Lung microvascular endothelial cell (primary cell): ENCODE measurements around the gene SLFN11. TPM values are rescaled to one million over a fixed set of nuclear protein-coding genes. Genes with fewer than 3 reads are reported as not detected.
A peak's percentile ranks its signal among the peaks of the same experiment; 100 is the strongest.
"Not testable (repeated sequence)": the region's sequence is repeated elsewhere in the genome, so short reads cannot be mapped to it uniquely, and the experiment has no call there.

Source experiments
- DNase-seq, 2 donors: peaks; one replicate each; pipeline versions ENCODE4 v3.0.0 to v3.0.0-alpha.2; 2010; ENCODE audit warnings: low read depth in 2 of 2
- total RNA-seq: library from RNA; depleted of rRNA; stranded (reverse); fragments of >200 nt; gene quantifications from 2 replicates; pipeline ENCODE4 v1.2.1, GENCODE V29; 2014

Gene SLFN11
- 28.3 and 55.6 TPM in 2 replicates for total RNA-seq

DNA sequence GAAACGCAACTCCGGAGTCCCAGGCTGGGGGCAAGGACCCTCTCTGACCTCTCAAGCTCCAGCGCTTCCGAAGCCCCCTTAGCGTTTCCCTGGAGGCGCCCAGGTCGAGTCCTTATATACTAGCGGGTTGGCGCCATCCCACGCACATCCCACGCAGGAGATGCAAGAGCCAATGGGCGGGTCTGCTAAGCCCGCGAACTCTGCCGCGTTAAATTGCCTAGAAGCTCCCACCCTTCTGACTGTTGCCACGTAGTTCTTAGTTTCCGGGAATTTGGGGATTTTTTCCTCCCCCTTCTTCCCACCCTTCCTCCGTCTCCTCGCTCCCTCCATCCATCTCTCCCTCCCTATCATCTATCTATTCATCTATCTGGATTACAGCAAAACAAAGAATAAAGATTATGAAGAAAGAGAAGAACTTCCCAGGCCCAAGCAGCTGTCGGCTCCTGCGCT, at the start of gene SLFN11:
TSS of gene SLFN11 (minus strand) at position 88 of the 450 bp plus-strand sequence. CDS start 9,814 bp downstream, outside the sequence.
- peak; percentile 91 to 94 for DNase-seq

DNA sequence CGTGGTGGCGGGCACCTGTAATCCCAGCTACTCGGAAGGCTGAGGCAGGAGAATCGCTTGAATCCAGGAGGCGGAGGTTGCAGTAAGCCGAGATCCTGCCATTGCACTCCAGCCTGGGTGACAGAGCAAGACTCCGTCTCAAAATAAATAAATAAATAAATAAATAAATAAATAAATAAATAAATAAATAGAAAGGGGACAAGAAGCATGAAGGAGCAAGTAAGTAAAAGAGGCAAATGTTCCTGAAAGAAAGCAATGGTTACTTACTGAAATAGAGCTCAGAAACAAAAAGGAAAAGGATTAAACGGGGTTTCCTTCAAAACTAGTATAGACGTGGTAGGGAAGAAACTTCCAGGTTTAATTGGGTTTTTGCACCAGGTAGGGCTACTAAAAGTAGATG, 47.6 kb upstream of the SLFN11 start:
- DNase-seq, result not testable (repeated sequence)

DNA sequence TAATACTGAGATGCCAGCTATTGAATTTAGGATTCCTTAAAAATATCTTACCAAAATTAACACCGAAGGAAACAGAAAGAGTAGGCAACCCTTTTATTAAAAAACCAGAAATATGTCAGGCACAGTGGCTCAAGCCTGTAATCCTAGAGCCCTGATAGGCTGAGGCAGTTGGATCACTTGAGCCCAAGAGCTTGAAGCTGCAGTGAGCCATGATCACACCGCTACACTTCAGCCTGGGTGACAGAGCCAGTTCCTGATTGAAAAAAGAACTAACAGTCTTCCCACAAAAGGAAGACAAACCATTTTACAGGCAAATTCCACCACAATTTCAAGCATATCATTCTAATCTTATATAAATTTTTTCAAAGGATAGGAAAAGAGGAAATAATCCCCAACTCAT, 43.2 kb upstream of the SLFN11 start:
- no peak for DNase-seq

- not testable (repeated sequence) for DNase-seq
Measured at GRCh38 chr17:35414707-35415106, 41.3 kb upstream of the SLFN11 start.

DNA sequence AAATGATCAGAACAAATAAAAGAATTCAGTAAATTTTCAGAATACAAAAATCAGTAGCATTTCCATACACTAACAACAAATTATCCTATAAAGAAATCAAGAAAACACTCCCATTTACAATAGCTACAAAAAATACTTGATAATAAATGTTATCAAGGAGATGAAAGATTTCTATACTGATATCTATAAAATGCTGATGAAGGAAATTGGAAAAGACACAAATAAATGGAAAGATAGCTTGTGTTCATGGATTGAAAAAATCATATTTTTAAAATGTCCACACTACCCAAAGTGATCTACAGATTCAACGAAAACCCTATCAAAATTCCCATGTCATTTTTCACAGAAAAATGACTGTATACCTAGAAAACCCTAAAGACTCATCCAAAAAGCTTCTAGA, 40.8 kb upstream of the SLFN11 start:
- no peak for DNase-seq

- DNase-seq, result no peak
Measured at GRCh38 chr17:35407531-35407930, 34.1 kb upstream of the SLFN11 start.

- no peak for DNase-seq
Measured at GRCh38 chr17:35406568-35406967, 33.1 kb upstream of the SLFN11 start.

GRCh38 chr17:35404360-35404759, 30.9 kb upstream of the SLFN11 start:
- no peak for DNase-seq

DNA sequence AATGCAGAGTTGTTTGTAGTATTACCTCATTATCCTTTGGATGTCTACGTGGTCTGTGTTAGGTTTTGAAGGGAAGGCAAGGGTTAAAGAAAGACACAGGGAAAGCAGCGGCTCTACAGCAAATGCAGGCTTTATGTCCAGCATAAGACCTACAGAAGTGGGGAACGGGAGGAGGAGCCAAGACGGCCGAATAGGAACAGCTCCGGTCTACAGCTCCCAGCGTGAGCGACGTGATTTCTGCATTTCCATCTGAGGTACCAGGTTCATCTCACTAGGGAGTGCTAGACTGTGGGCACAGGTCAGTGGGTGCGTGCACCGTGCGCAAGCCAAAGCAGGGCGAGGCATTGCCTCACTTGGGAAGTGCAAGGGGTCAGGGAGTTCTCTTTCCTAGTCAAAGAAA, 20.4 kb upstream of the SLFN11 start:
- DNase-seq, result not testable (repeated sequence)

- no peak for DNase-seq
Measured at GRCh38 chr17:35390663-35391062, 17.2 kb upstream of the SLFN11 start.

GRCh38 chr17:35390156-35390555, 16.7 kb upstream of the SLFN11 start:
- no peak for DNase-seq

DNA sequence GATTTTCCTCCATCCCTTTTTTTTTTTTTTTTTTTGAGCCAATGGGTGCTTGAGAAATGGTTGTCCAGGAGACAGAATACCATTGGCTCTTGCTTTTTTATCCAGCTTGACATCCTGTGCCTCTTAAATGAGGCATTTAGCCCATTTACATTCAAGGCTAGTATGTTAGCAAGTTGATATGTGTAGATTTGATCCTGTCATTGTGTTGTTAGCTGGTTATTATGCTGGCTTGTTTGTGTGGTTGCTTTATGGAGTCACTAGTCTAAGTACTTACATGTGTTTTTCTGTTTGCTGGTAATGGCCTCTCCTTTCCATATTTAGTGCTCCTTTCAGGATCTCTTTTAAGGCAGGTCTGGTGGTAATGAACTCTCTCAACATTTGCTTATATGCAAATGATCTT, 14.1 kb upstream of the SLFN11 start:
- no peak for DNase-seq

- DNase-seq, result no peak
Measured at GRCh38 chr17:35377706-35378105, 4.3 kb upstream of the SLFN11 start.

- peak in 1 of 2 donors; percentile 7 for DNase-seq
Measured at GRCh38 chr17:35377068-35377467, 3.6 kb upstream of the SLFN11 start.

DNA sequence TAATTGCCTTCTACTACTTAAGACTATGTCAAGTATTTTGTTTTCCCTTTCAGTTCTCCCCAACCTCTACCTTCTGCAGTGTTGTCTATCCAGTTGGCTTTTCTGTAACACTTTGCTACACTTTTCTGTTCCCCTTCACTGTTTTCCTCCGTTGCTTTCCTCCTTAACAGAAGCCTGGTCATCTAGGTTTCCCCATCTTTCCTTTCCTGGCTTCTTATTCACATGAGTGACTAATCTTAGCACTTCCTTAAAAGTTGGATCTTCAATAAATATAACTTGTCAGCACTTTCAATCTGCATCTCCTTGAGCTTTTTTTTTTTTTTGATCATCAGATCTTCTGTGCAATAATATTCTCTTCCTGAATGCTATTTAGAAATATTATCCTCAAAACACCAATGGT, 2.8 kb upstream of the SLFN11 start:
- peak in 1 of 2 donors; percentile 73 for DNase-seq

GRCh38 chr17:35374766-35375344, 1.4 kb upstream of the SLFN11 start:
- DNase-seq, result no peak

DNA sequence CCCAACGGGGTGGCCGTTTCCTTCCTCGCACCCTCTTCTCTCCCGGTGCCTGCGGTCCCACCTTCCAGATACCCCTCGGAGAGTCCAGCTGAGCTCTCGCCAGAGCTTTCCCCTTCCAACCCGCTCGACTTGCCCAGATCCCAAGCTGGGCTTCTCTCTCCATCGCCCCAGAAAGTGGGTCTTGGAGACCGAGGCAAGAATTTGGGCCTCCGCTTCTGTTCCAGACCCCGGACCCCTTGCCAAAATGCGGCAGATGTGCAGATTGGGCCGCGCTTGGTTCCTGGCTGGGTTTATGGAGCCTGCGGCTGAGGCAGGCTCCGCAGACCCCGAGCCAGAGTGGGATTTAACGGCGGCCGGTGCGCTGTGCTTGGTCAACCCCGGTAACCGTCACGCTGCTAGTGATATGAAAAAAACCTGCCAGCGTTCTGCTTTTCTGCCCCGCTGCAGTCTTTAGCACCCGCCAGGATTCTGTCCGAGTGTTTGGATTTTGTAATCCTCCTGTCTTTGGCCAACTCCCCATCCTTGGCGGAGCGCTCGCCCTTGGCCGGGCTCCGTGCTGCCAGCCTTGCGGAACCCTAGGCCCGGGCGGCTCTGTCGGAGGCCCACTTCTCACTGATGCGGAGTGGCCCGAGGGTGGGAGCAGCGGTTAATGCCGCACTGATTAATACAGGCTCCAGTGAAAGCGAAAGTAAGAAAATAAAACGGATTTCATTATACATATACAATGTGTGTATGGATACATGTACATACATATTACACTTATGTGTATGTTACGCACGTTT, 754 bp upstream of the SLFN11 start:
- DNase-seq, result peak; percentile 69 to 71

DNA sequence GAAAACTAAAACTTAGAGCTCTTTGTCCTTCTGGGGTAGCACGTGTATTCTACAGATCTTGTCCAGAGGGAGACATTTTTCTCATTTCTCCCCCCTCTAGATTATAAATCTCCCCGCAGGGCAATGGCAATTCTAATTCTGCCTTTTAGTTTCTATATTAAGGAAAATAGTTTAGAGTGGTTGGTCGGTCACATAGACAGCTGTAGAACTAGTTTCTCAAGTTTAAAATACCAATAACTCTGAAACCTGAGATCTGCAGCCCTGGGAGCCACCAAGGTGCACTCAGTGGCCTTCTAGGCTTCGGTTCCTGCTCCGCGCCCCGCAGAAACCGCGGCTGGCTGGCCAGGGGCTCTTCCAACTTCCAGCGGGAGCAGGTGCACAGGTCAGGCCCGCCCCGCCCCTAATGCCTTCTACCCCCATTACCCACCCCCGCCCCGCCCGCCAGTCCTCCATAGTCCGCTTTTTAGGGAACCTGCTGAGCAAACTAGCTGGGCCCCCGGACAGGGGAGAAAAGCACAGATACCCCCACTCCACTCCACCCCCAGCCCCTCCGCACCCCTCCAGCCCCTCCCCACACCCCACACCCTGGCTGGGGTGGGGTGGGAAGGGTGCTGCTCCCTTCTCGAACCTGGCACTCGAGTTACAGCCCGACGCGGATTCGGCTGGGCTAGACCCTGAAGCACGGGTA, 431 bp downstream of the SLFN11 start:
- peak; percentile 11 to 16 for DNase-seq

- DNase-seq, result no peak
Measured at GRCh38 chr17:35371934-35372333, 1.5 kb downstream of the SLFN11 start.

DNA sequence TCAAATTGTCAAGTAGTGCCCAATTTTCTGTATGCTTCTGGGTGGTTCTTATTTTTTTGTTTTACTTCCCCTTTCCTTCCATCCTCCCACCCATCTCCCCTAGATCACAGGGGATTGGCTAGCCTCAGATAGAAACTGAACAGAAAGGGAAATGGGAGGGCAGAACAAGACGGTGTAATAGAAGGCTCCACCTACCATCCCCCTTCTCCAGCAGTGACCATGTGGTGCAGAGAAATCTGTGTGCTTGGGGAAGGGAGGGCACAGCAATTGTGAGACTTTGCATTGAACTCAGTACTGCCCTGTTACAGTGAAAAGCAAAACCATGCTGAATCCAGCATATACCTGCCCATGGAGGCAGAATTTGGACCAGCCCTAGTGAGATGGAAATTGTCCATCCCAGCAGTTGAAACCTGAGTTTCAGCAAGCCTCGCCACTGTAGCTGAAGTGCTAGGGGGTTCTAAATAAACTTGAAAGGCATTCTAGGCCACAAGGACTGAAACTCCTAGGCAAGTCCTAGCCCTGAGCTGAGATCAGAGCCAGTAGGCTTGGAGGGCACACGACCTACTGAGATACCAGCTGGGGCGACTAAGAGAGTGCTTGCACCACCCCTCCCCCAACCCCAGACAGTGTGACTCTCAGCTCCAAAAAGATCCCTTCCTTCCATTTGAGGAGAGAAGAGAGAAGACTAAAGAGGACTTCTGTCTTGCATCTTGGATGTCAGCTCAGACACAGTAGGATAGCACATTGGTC, 5.2 kb downstream of the SLFN11 start:
- DNase-seq, result peak; percentile 5 to 28

- no peak for DNase-seq
Measured at GRCh38 chr17:35361027-35361426, 12.4 kb downstream of the SLFN11 start.

GRCh38 chr17:35359398-35359797, 14.0 kb downstream of the SLFN11 start:
- no peak for DNase-seq
